Erythroblast (primary cell): ENCODE results near the gene SECTM1.

Source experiments
- GATA1 ChIP-seq: IDR thresholded peaks from 2 replicates; pipeline ENCODE4 v1.6.1; 2011; ENCODE audit warnings: low read depth, mild to moderate bottlenecking, control low read depth, low read length, moderate library complexity
- POLR2A ChIP-seq: IDR thresholded peaks from 2 replicates; pipeline ENCODE4 v1.6.1; 2011; ENCODE audit warnings: mild to moderate bottlenecking, low read length

GRCh38 chr17:82283208-82283749, 50.3 kb downstream of the SECTM1 start:
- TF ChIP-seq POLR2A (no peak), GATA1 (no peak)
